Measurements from ENCODE around the gene CDH11.

Gene CDH11

GRCh38 chr16:64900517-64900916 lies 221.3 kb downstream of the CDH11 start:
- TF ChIP-seq EZH2phosphoT487 (IDR thresholded peaks at IDR 0.05; ENCODE audit: low read length) (no peak), CTCF (IDR thresholded peaks at IDR 0.05; ENCODE audit: low read length) (no peak), EZH2 (optimal IDR thresholded peaks at IDR 0.05; ENCODE audit: low read depth, low read length) (no peak)
- H3K9ac ChIP-seq (ENCODE audit: low read length) = no peak overlapping the region
- no peak overlapping the region for H2AFZ ChIP-seq (ENCODE audit: low read length)
- H3K9me3 ChIP-seq (replicated peaks; ENCODE audit: insufficient read depth, low read length) = no peaks in the 10 kb centered on the region
- H3K9me2 ChIP-seq (replicated peaks; ENCODE audit: insufficient read depth, low read length) = no peaks in the 10 kb centered on the region
- no peaks in the 10 kb centered on the region for H3F3A ChIP-seq (ENCODE audit: insufficient read depth, low read length)
- H3K4me2 ChIP-seq (ENCODE audit: low read depth, low read length) = no peak overlapping the region
- no peaks in the 10 kb centered on the region for H3K4me1 ChIP-seq (ENCODE audit: low read length)
- H3K79me2 ChIP-seq (ENCODE audit: low read length) = no peaks in the 10 kb centered on the region
- no peaks in the 10 kb centered on the region for H3K27me3 ChIP-seq (replicated peaks; ENCODE audit: insufficient read depth, low read length)
- H3K27ac ChIP-seq (ENCODE audit: low read length) = no peak overlapping the region
- no peaks in the 10 kb centered on the region for H4K20me1 ChIP-seq (ENCODE audit: insufficient read depth, low read length)
- no peak for DNase-seq
- H3K36me3 ChIP-seq (replicated peaks; ENCODE audit: insufficient read depth, low read length) = no peaks in the 10 kb centered on the region
- no peak overlapping the region for H3K4me3 ChIP-seq (ENCODE audit: low read length)

GRCh38 chr16:64900019-64900418 lies 221.8 kb downstream of the CDH11 start:
- H3K9me3 ChIP-seq (replicated peaks; ENCODE audit: insufficient read depth, low read length) = no peaks in the 10 kb centered on the region
- no peaks in the 10 kb centered on the region for H3K79me2 ChIP-seq (ENCODE audit: low read length)
- H3K9ac ChIP-seq (ENCODE audit: low read length) = no peak overlapping the region
- no peaks in the 10 kb centered on the region for H3K27me3 ChIP-seq (replicated peaks; ENCODE audit: insufficient read depth, low read length)
- no peaks in the 10 kb centered on the region for H3K36me3 ChIP-seq (replicated peaks; ENCODE audit: insufficient read depth, low read length)
- TF ChIP-seq EZH2phosphoT487 (IDR thresholded peaks at IDR 0.05; ENCODE audit: low read length) (no peak), EZH2 (optimal IDR thresholded peaks at IDR 0.05; ENCODE audit: low read depth, low read length) (no peak), CTCF (IDR thresholded peaks at IDR 0.05; ENCODE audit: low read length) (no peak)
- no peak overlapping the region for H2AFZ ChIP-seq (ENCODE audit: low read length)
- no peaks in the 10 kb centered on the region for H3K9me2 ChIP-seq (replicated peaks; ENCODE audit: insufficient read depth, low read length)
- no peaks in the 10 kb centered on the region for H4K20me1 ChIP-seq (ENCODE audit: insufficient read depth, low read length)
- DNase-seq = no peak
- H3K4me3 ChIP-seq (ENCODE audit: low read length) = no peak overlapping the region
- H3F3A ChIP-seq (ENCODE audit: insufficient read depth, low read length) = no peaks in the 10 kb centered on the region
- H3K4me2 ChIP-seq (ENCODE audit: low read depth, low read length) = no peak overlapping the region
- H3K4me1 ChIP-seq (ENCODE audit: low read length) = no peaks in the 10 kb centered on the region
- H3K27ac ChIP-seq (ENCODE audit: low read length) = no peak overlapping the region

GRCh38 chr16:64898159-64898558 lies 223.7 kb downstream of the CDH11 start:
- no peak for DNase-seq
- Histone ChIP-seq H3K36me3 (replicated peaks; ENCODE audit: insufficient read depth, low read length) (no peaks in the 10 kb centered on the region), H3K27me3 (replicated peaks; ENCODE audit: insufficient read depth, low read length) (no peaks in the 10 kb centered on the region), H3K9me3 (replicated peaks; ENCODE audit: insufficient read depth, low read length) (no peaks in the 10 kb centered on the region), H4K20me1 (ENCODE audit: insufficient read depth, low read length) (no peaks in the 10 kb centered on the region), H3F3A (ENCODE audit: insufficient read depth, low read length) (no peaks in the 10 kb centered on the region), H3K4me1 (ENCODE audit: low read length) (no peaks in the 10 kb centered on the region), H3K4me2 (ENCODE audit: low read depth, low read length) (no peak overlapping the region), H3K4me3 (ENCODE audit: low read length) (no peak overlapping the region), H3K9ac (ENCODE audit: low read length) (no peak overlapping the region), H3K27ac (ENCODE audit: low read length) (no peak overlapping the region), H3K9me2 (replicated peaks; ENCODE audit: insufficient read depth, low read length) (no peaks in the 10 kb centered on the region), H2AFZ (ENCODE audit: low read length) (no peak overlapping the region), H3K79me2 (ENCODE audit: low read length) (no peaks in the 10 kb centered on the region)
- TF ChIP-seq CTCF (IDR thresholded peaks at IDR 0.05; ENCODE audit: low read length) = no peak
- no peak for TF ChIP-seq EZH2 (optimal IDR thresholded peaks at IDR 0.05; ENCODE audit: low read depth, low read length)
- TF ChIP-seq EZH2phosphoT487 (IDR thresholded peaks at IDR 0.05; ENCODE audit: low read length) = no peak
